ENCODE measurements around the gene ANK2.

The ANK2 gene

DNA sequence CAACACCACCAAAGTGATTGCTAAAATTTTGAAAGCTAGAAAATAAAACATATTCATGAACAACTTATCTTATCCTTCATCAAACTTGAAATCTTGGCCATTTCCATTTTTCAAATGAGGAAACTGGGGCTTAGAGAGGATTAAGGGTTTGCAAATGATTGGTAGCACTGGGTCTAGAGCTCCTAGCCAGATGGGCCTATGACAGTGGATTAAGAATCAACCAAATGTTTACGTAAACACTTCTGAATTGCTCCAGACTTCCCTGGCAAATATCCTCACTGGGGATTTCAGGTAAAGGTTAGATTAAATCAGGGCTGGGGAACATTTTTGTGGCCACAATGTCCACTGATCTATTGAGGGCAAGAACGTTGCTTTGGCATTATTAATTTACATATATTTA lies 241.2 kb downstream of the ANK2 start:
- DNase-seq (ENCODE audit: low spot score), result no peak

DNA sequence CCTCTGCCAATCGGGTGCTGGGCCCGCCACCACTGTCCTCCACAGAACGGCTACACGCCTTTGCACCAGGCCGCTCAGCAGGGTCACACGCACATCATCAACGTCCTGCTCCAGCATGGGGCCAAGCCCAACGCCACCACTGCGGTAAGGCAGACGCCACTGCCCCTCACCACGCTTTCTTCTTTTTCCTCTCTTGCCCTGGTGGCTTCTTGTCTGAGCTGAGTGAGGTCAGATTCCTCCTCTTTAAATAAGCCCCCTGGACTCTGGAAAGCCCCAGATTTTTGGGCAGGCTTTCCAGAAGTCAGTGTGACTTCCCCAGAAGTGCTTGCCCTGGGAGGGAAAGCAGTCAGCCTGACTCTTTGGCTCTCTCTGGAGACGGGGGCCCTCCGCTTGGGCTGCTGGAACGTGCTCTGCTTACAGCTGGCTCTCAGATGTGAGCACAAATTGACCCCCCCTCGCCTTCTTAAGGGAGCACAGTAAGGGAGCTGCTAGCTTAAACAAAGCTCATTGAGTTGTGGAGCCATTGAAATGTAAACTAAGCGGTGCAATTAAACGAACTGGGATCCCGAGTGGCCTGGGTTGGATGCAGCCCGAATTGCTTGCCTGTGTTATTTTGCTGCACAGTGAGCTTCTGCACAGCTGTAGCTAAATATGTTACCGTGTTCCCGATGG lies 243.1 kb downstream of the ANK2 start:
- no peak for DNase-seq (ENCODE audit: low spot score)

DNA sequence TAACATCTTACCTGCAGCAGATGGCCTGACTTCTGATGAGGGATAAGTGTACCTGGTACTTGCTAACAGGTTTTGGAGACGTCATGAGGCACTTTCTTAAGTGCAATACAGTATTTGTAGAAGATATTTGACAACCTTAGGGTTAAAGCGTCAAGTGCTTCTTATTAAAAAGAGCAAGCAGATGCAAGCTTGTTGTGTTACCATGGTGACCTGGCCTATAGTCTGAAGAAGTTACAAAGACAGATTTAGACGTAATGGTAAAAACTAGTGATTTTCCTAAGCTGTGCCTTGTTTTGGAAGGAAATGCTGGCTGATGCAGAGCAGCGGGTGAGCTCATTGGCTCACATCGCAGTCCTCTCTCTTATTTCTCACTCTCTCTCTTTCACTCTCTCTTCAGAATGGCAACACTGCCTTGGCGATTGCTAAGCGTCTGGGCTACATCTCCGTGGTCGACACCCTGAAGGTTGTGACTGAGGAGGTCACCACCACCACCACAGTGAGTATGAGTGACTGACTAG lies 243.6 kb downstream of the ANK2 start:
- no peak for DNase-seq (ENCODE audit: low spot score)

DNA sequence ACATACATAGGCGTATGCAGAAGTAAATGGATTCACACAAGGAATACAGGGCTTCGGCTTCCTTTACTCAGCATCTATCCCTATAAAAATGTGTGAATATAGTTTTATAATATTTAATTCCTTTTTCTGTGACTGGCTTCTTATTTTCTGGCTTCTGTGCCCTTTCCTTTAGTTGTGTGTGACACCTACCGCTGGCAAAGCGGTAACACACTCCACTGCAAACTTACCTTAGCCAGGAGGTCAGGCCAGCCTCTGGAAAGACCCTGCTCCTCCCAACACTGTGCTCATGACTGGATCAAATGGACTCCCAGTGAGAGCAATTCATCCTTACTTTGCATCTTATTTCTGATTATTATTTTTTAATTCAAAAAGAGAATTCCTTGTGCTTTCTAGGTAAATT lies 244.2 kb downstream of the ANK2 start:
- no peak for DNase-seq (ENCODE audit: low spot score)

DNA sequence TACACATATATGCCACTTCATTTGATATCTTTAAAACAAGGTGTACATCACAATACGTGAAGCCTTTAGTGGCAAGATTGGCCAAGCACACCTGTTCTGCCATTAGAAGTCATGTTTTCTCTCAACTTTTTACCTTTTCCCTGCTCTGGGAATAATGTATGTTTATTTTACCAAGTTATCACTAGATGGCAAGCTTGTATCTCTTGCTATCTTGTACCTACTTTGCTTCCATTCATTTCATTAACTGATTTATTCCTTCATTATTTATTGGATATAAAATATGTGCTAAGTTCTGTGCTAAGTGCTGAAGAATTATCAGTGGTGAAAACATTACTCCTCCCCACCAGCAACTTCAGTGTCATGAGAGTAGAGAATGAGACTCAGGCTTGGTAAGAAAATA lies 245.5 kb downstream of the ANK2 start:
- no peak for DNase-seq (ENCODE audit: low spot score)

DNA sequence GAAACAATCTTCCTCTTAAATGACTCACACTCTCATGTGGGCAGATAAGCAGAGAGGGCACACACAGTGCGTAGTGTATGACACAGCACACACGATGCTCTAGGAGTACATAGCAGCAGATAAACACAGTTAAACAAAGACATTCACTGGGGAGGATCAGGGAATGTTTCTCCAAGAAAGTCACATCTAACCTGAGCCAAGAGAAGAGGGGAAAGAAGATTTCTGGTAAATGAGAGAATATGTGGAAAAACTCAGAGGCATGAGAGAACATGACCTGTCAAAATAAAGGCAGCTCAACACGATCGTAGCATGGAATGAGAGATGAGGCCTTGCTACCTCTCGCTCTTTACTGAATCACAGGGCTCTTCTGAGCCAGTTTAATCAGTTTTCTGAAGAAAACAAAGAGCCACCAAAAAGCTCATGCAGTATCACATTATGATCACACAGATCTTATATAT lies 251.0 kb downstream of the ANK2 start:
- DNase-seq (ENCODE audit: low spot score), result no peak

DNA sequence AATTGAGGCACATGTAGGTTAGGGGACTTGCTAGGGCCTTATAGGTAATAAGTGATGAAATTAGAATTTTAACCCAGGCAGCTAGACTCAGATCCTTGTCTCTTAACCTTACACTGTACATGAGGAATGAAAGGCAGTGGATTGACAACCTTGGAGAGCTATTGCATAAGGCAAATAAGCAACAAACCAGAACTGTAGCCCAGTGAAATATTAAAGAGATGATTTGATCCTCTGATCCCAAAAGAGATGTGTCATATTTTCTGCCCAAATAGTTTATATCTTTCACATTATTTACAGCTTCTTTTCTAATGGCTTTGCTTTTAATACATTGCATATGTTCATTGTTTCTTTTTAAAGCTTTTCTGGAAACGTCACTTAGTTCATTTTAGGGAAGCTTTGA lies 252.6 kb downstream of the ANK2 start:
- no peak for DNase-seq (ENCODE audit: low spot score)

DNA sequence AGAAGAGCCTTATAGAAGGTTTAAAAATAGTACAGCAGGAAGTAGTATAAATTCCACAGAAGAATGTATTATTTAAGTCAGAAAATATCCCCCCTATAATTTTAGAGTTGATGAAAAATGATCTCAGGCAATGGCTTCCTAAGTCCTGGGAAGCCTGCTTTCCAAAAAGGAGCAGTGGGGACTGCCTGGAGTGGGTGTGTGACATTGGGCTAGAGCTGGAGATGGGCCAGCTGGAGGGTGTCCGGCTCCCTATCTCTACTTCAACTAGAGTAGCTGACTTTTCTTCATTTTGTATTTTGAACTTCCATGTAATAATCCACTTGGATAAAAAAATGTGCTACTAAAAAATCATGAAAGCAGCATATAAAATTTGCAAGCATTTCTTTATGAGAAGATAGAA lies 253.9 kb downstream of the ANK2 start:
- DNase-seq (ENCODE audit: low spot score), result no peak

DNA sequence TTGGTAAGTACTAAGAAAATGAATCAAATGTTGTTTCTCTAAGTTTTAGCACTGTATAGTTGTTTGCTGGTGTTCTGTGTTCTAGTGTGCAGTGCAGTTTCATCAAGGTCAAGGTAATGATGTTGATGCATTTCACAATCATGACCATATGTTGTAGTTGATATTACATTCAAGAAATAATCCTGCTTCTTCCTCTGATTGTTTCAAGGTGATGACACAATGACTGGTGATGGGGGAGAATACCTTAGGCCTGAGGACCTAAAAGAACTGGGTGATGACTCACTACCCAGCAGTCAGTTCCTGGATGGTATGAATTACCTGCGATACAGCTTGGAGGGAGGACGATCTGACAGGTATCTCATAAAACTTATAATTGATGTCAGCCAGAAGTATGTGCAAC lies 261.6 kb downstream of the ANK2 start:
- no peak for DNase-seq (ENCODE audit: low spot score)

DNA sequence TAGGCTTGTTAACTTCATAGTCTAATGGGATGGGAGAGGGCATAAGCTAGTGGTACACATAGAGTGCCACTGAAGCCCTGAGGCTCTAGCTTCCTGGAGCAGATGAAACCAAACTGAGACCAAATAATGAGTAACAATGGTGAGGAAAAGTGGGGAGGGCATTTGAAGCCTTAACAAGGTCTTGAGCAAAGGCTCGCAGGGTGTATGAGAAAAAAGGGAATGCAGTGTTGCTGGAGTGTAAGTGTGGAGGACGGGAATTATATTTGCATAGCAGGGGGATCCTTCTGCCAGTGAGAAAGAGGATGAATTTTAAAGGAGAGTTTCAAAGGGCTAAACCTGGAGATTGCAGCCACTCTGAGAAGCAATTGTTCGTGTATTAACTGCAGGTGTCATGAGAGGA lies 263.1 kb downstream of the ANK2 start:
- no peak for DNase-seq (ENCODE audit: low spot score)

DNA sequence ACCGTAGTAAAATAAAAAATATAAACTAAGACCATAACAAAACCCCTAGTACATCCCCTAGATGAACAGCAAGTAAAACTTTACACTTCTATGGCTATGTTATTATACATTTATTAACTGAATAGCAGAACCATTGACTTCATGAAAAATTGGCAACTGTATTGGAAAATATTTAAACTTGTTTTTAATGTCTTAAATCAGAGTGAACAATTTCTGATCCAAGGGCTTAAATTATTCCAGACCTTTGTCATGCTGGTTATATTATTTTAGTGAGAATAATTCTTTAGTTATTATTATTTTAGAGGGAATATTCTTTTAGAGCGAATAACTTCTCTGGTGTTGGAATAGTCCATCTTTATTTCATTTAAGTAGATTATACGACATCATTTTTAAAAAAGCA lies 265.0 kb downstream of the ANK2 start:
- DNase-seq (ENCODE audit: low spot score), result no peak

DNA sequence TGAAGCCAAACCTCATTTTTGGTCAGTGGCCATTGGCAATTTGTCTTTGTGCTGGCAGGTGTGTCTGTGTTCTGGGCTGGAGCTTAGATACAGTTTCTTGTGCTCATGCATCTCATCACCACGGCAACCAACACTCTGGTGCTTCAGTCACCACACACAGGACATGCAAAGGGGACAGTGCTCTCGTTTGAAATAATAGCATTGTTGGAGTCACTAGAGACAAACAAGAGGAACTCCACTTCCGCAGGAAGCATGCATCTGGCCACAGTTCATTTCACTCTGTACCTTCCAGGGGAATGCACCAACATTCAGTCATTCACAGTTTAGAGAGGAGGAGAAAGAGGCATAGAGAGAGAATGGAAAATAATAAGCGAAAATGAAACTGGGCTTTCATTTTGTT lies 267.4 kb downstream of the ANK2 start:
- no peak for DNase-seq (ENCODE audit: low spot score)

DNA sequence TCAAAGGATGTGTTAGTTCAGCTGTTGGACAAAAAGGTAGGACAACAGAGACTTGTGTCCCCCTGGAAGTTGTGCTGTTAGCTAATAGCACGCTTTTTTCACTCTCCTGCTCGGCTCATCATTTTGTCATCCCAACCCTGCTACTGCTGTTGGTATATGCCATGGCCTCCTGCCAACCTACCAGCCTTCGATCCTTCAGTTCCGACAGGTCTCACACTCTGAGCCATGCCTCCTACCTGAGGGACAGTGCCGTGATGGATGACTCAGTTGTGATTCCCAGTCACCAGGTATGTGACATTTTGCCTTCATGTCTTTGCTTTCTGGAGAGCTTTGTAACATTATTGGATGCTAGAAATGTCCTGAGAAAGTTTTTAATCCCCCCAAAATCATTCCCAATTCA lies 268.1 kb downstream of the ANK2 start:
- DNase-seq (ENCODE audit: low spot score), result no peak

DNA sequence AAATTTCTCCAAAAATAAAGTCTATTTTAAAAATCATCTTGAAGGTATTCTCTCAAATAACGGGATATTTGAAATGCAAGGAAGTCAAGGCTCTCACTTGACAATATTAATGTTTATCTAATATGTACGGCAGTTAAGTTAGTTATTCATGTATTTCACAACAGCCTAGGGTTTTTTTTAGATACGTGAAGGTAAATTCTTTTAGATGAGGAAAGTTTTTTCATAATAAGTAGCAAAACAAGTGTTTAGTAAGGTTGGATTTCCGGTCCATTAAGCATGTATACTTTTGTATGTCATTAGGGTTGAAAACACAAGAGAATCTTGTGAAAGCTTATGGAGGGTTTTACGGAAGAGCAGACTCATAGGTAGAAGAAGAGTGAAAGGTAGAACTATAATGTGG lies 273.3 kb downstream of the ANK2 start:
- no peak for DNase-seq (ENCODE audit: low spot score)

DNA sequence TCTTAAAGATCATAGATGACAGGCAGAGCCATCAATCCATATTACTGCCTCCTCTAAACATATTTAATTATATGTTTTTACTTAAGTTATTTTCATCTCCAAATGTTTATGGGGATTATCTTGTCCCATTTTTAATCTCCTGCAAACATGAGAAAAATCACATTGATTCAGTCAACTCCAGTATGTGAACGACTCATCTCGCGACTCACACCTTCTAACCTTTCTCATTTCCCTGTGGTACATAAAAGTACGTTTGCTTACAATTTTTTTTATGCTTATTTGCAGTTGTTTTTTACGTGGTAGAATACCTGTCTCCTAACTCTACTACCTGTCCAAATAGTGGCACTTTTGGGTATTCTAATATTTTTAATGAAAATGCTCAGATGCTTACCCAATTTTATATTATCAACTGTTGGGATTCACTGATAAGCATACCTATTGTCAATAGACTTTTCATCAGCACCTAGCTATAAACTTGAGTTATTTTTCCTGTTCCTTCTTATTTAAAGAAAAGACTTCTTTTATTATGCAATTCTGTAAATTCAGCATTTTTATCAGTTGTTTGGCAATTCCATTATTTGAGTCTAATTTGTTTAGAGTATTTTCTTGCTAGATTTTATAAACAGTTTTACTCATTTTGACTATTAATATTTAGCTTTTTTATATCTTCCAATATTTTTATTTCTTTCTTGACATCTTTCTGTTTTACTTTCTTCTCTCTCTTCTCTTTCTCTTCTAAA lies 276.6 kb downstream of the ANK2 start:
- DNase-seq (ENCODE audit: low spot score), result no peak

DNA sequence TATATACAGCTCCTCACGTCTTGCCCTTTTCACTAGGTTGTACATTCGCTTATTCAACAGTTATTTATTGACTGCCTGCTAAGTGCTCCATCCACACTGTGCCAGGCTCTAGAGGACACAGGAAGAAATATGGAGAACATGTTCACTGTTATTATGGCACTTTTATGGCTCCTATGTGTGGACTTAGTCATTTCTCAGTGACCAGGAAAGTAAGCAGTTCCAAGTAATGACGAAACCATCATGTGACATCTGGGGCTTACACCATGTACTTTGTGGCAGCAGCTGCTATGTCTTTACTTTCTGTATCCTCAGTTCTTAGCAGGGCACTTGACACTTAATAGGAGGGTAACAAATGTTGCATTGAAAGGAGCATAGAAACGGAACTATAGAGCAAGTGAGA lies 278.0 kb downstream of the ANK2 start:
- DNase-seq (ENCODE audit: low spot score), result no peak

DNA sequence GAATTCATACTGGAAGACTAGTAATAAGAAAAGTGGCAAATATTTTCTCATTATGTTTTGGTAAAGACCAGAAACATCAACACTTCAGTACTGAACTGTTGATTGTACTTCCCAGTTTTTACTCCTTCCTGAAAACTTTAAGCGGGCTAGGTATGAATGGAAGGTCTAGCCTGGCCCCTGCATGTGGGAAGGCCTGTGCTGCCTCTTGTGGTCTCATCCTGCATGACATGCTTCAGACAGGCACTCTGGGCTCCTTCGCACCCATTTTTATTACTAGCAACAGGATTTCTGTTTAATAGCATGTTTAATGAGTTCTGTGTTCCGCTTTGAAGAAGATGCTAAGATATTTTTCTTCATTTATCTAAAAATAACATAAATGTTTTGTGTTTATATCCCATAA lies 279.1 kb downstream of the ANK2 start:
- DNase-seq (ENCODE audit: low spot score), result no peak

DNA sequence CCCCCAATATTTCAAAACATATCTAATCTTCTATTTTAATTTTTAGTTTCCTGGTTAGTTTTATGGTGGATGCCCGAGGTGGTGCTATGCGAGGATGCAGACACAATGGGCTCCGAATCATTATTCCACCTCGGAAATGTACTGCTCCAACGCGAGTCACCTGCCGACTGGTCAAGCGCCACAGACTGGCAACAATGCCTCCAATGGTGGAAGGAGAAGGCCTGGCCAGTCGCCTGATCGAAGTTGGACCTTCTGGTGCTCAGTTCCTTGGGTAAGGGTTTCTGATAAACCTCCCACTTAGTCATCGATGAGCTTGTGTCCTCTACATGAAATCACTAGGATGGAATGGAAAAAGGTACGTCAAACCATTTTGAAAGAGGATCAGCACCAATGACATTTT lies 280.7 kb downstream of the ANK2 start:
- no peak for DNase-seq (ENCODE audit: low spot score)

DNA sequence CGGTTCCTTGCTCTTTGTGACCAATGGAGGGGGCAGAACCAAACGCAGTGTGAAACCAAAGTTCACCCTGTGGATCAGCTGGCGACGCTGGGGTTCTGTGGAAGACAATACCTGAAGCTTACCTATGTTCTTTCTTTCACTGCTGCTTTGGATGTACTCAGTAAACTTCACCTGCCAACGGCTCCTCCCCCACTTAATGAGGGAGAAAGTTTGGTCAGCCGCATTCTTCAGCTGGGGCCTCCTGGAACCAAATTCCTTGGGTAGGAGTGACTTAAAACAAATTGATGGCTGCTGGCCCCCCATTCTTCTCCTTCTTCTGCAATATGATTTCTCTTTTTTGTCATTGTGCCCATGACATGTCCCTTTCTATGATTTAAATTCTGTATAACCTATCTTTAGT lies 282.4 kb downstream of the ANK2 start:
- DNase-seq (ENCODE audit: low spot score), result no peak

DNA sequence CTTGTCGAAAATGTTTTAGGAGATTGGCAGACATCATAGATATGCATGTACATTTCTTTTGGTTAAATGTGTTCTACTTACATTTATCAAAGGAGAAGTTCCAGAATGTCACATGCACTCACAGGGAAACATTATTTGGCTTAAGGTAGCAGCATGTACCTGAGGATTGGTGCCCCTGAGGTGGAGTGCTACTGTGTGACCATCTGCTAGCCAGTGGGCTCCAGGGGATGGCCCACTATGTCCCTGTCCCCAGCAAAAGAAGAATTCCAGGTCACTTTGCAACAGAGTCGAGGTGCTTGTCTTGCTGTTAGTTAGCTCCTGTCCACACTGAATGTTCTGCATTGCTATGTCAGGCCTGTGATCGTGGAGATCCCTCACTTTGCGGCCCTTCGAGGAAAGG lies 283.2 kb downstream of the ANK2 start:
- DNase-seq (ENCODE audit: low spot score), result no peak

DNA sequence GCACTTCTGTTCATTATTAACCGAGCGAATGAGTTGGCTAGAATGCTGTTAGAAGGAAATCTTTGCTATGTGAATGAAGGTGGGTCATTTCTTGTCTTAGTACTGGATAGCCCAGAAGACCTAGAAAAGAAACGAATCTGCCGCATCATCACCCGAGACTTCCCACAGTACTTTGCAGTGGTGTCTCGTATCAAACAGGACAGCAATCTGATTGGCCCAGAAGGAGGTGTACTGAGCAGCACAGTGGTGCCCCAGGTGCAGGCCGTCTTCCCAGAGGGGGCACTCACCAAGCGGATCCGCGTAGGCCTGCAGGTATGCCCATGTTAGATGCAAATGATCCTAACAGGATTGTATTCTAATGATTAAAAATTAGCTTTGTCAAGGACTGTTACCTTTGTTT lies 286.3 kb downstream of the ANK2 start:
- DNase-seq (ENCODE audit: low spot score), result no peak

DNA sequence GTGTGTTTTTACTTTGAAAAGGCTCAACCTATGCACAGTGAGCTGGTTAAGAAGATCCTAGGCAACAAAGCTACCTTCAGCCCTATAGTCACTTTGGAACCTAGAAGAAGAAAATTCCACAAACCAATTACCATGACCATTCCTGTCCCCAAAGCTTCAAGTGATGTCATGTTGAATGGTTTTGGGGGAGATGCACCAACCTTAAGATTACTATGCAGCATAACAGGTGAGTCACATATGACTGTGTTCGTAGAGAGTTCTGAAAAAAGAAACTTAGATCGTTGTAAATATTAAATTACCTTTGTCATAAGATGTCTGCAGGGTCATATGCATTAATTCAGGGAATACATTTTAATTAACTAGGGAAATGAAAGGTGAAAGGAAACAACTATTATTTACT lies 287.1 kb downstream of the ANK2 start:
- no peak for DNase-seq (ENCODE audit: low spot score)

DNA sequence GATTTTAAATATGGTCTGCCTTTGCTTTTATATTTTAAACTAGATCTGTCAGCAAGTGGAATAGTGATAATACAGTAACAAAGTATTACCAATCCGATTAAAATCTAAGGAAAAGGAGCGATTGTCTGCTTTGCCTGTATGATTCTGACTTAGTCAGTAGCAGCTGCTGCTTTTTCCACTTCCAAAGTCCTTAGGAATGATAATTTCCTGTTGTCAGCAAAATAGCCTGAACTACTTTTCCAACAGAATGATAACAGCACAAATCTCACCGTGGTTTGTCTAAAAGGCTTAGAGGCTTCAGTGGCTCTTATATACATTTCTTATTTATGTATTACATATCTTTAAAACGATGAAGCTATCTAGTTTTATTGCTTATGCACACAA lies 290.0 kb downstream of the ANK2 start:
- no peak for DNase-seq (ENCODE audit: low spot score)

DNA sequence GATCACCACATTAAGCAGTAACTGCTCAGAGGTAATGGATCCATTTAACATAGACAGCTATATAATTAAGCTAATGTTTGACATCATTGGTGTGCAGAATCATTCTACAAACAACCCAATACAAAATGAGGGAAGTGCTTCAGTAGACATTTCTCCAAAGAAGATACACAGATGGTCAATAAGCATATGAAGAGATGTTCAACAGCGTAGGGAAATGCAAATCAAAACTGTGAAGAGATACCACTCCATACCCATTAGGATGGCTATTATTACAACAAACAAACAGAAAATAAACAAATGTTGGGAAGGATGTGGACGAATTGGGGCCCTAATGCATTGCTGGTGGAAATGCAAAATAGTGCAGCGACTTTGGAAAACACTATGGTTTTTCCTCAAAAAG lies 294.6 kb downstream of the ANK2 start:
- no peak for DNase-seq (ENCODE audit: low spot score)

All from hematopoietic multipotent progenitor cell treated with erythropoietin and hydrocortisone succinate and interleukin-3 and kit ligand, for 17 days (in vitro differentiated cells).